Activated T-helper 1 cell treated with Interleukin-2 at 50 U/mL for 16 hours (primary cell): ENCODE data around the gene ZNF516.
"Not testable (repeated sequence)": the region's sequence is repeated elsewhere in the genome, so short reads cannot be mapped to it uniquely, and the experiment has no call there.

Experiments used
- DNase-seq: peaks from one replicate; pipeline ENCODE4 v3.0.0-alpha.2; 2020; ENCODE audit warnings: low read depth

The ZNF516 gene, protein sequence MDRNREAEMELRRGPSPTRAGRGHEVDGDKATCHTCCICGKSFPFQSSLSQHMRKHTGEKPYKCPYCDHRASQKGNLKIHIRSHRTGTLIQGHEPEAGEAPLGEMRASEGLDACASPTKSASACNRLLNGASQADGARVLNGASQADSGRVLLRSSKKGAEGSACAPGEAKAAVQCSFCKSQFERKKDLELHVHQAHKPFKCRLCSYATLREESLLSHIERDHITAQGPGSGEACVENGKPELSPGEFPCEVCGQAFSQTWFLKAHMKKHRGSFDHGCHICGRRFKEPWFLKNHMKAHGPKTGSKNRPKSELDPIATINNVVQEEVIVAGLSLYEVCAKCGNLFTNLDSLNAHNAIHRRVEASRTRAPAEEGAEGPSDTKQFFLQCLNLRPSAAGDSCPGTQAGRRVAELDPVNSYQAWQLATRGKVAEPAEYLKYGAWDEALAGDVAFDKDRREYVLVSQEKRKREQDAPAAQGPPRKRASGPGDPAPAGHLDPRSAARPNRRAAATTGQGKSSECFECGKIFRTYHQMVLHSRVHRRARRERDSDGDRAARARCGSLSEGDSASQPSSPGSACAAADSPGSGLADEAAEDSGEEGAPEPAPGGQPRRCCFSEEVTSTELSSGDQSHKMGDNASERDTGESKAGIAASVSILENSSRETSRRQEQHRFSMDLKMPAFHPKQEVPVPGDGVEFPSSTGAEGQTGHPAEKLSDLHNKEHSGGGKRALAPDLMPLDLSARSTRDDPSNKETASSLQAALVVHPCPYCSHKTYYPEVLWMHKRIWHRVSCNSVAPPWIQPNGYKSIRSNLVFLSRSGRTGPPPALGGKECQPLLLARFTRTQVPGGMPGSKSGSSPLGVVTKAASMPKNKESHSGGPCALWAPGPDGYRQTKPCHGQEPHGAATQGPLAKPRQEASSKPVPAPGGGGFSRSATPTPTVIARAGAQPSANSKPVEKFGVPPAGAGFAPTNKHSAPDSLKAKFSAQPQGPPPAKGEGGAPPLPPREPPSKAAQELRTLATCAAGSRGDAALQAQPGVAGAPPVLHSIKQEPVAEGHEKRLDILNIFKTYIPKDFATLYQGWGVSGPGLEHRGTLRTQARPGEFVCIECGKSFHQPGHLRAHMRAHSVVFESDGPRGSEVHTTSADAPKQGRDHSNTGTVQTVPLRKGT

DNA sequence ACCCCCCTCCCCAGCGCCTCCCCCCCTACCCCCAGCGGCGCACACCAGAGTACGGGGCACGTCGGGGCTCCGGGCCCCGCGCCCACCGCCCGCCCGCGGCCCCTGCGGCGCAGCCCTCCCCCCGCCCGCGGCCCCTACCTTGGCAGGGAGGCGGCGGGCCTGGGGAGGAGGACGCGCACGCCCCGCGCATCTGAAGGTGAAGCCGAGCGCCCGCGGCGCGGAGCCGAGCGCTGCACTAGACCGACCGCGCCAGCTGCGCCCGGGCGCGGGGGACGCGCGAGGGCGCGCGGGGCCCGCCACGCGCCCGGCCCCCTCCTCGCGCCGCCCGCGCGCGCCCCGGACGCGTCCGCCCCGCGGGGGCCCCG lies at the start of gene ZNF516:
Gene ZNF516, minus strand, starts transcription at position 237 of the 365 bp plus-strand sequence. CDS start 52,188 bp downstream, outside the sequence.
- no peak for DNase-seq

DNA sequence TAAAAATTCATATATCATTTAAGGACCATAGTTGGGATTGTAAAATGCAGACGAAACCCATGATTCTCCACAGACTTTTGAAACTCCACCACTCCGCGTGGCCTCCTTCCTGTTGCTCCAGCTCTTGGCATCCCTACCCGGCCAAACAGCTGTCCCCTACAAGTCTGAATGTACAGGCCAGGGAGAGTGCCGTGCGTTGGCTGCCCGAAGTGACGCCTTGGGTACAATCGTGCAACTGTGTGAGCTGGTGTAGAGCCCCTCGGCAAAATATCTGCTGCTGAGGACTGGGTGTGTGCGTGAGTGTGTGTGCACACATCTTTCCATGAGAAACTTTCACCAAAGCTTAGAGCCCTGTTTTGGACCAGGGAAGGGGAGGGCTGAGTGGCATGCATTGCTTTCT lies 43.8 kb upstream of the ZNF516 start:
- no peak for DNase-seq

DNA sequence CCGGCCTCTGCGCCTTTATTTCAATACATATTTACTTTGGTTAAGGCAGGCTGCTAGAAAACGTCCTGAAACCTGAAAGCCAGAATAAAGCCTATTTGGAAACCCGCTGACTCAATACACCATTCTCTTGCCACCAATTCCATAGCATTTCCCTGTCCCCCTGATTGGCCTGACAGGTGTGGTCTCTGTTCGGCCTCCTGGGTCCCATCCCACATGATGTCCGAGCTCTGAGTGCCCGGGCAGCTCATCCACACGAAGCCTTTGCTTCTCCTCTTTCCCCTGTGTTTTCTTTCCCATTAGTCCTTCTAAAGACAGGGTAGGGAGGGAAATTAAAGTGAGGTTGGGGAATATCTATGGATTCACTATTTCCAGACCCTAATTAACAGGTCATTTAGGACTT lies 42.6 kb upstream of the ZNF516 start:
- DNase-seq, result no peak

DNA sequence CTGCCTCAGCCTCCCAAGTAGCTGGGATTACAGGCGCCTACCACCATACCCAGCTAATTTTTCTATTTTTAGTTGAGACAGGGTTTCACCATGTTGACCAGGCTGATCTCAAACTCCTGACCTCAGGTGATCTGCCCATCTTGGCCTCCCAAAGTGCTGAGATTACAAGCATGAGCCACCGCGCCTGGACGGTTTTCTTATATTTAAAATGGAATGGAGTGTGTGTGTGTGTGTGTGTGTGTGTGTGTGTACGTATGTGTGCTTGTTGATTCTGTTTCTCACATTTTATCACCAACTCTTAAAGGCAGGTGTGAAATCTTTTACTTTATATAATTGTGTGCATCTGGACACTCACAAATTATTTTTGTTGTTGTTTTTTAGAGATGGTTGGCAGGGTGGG lies 41.6 kb upstream of the ZNF516 start:
- not testable (repeated sequence) for DNase-seq

DNA sequence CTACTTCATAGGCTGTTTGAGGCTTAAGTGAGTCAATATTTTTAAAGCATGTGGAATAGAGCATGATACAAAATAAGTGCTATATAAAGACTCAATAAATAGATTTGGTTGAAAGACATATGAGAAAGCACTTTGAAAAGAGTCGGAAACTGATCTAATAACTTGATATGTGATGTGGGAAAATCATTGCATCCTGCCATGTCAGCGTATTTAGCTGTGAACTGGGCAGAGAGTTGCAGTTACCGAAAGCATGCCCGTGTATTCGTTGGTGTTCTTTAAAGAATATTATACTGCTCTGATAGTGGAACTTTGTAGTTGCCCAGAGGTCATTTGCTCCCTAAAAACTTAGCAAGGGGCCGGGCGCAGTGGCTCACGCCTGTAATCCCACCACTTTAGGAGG lies 37.8 kb upstream of the ZNF516 start:
- DNase-seq, result no peak

DNA sequence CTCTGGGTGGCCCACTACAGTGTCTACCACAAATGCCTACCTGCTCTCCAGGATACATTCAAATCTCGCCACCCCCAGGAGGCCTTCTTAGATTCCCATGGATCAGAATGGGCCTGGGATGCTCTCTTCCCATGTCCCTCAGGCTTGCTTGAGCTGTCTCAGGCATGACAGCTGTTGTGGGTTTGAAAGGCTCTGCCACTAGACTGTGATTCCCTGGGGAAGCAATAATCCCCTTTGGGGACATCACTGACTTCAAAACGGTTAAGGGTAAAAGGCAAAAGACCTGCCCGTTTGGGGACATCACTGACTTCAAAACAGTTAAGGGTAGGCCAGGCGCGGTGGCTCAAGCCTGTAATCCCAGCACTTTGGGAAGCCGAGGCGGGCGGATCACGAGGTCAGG lies 35.8 kb upstream of the ZNF516 start:
- DNase-seq, result no peak

DNA sequence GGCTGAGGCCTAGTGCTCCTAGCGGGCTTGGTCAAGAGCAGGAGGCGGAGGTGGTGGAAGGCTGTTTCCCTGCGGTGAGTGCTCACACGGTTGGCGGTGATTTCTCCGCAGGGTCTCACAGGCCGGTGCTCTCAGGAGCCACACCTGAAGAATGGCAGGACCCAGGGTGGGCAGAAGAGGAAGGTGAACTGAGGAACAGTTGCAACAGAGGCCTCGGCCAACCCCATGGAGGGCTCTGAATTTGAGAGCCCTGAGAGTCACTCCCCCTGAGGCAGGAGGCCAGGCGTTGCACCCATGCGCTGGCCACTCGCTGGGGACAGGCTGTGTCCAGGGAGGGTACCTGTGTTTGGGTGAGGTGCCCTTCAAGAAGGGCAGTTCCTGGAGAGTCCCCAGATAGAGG lies 35.3 kb upstream of the ZNF516 start:
- DNase-seq, result no peak

DNA sequence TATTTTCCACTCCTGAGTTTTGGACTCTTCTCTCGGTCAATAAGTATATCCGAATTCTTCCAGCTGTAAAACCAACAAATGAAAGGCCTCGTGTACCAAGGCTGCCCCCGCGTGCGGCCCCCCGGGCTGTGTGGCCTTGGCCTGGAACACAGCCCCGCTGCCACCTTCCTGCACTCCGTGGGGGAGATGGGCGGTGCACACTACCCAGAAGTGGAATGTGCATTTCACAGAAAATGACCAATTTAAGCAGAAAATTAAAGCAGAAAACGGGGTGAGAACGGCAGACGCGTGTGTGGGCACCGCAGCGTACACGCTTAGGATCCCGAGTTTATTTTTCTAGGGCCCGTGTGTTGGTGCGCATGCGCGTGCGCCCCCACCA lies 34.4 kb upstream of the ZNF516 start:
- DNase-seq, result no peak

DNA sequence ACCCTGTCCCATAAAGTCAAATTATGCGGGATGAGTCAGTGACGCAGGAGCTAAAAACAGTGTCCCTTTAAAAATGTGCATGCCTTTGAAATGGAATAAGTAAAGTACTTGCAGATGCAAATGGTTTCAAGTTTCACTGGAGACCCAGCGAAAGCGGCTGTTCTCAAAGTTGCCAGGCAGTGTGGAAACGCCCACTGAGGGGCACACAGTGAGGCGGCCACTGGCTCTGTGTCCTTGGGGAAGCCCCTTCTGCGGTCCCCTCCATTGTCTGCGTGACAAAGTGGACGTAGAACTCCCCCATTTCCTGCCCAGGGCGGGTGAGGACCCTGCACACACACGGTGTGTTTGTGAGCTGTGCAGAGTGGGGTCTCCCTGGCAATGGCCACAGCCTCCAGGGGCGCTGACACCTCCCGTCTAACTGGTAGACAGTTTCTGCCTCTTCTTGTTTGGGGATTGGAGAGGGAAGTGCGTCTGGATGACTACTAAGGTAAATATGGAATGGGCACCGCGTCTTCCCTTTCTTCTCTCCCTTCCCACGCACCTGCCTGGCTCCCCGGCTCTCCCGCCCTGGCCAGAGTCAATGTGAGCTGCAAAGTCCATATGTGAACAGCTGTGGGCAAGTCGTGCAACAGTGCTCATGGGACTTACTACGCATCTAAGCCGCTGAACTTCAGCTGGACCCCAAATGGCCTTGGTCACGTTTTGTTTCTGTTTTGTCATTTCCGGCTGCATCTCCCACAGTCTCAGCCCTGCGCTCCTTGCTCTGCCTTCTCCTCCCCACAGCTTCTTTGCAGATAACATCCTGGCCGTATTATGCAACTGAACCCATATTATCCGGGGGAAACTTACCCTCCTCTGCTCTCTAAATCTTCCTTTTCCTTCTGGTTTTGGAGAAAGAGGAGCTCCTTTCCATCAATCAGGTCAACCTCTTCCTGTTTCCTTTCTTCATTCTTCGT lies 33.7 kb upstream of the ZNF516 start:
- DNase-seq, result no peak

DNA sequence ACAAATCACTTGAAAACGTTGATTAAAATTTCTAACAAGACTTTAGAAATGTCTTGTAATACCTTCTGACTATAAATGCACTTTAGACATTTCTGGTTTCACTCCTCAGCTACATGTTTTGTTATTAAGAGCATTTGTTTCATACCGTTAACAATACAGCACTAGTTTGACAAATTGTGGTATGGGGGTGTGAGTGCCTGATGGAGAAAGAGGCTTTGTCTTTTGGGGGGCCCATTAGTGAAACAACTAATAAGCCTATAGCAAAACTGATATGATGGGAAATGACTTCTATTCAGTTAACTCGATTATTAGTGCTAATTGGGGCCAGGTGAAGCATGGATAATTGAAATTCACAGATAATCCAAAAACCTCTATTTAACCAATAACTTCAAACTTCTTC lies 30.9 kb upstream of the ZNF516 start:
- no peak for DNase-seq

DNA sequence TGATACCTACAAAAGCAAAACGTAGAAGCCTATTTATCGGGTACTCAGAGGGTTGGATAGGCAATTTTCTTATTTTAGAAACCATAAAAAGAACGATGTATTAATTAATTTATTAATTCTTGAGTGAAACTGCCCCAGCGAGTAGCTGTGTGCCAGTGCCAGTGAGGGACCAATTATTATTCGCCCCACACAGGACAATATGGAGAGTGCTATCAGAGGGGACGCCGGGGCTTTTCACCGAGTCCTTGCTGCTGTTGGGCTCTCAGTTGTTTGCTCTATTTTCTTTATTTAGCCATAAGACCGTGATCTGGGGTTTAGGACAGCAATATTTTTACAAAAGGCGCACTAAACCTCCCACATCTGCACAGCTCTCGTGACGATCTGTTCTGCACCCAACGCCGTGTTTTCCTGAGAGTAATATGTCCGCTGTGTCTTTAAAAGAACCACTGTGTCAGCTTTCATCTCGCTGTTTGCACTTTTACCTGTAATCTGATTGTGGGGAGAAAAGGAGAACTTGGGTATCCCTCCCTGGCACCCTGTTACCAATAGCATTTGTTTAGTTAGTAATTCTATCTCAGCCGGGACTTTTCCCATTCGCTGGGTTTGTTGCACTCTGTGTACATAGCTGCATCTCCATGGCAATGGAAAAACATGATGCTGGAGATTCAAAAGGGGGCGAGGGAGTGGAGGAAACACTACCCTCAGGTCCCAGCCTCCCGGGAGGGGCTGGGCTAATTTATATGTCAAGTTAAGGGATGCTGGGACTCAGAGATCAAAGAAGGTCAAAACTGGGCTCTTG lies 30.1 kb upstream of the ZNF516 start:
- DNase-seq, result no peak

DNA sequence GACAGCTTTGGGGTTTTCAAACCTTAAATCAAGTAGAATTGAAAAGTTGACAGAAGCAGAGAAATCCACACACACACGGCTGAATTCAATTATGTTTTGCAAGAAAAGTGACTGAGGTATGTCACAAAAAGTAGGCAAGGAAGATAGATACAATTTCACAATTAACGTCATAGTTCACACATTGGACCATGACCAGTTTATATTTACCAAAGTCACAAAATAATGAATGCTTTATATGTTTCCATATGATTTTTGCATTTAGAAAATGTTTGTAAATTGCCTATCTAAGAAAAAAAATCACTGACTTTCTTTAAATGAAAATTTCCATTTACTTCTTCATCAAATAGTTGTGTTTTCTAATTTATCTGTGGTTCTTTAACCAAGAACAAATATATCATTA lies 29.4 kb upstream of the ZNF516 start:
- no peak for DNase-seq

DNA sequence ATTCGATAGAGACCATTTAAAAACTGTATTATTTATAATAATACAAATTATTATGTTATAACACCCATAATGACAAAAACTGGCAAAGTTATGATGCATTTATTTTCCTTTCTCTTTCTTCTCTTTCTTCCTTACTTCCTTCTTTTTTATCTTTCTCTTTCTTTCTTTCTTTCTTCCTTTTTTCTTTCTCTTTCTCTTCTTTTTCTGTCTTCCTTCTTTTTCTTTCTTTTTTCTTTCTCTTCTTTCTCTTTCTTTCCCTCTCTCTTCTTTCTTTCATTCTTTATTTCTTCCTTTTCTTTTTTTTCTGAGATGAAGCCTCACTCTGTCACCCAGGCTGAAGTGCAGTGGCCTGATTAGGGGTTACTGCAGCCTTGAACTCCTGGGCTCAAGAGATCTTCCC lies 27.5 kb upstream of the ZNF516 start:
- no peak for DNase-seq

DNA sequence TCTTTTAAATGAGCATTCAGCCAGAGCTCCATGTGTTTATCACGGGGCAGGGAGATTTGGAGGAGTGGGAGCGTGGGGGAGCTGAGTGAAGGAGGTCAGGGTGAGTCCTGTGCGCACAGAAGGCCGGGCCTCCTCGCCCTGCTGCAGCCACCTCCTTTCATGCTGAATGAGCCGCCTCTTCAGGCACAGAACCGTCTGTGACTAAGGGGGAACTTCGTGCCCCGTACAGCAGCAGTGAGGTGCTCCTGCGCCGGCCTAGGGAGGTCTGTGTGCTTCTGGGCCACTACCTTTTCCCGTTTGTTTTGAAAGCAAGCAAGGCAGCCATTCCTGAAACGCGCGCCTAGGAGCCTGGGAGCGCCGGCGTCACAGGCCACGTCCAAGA lies 27.1 kb upstream of the ZNF516 start:
- no peak for DNase-seq

DNA sequence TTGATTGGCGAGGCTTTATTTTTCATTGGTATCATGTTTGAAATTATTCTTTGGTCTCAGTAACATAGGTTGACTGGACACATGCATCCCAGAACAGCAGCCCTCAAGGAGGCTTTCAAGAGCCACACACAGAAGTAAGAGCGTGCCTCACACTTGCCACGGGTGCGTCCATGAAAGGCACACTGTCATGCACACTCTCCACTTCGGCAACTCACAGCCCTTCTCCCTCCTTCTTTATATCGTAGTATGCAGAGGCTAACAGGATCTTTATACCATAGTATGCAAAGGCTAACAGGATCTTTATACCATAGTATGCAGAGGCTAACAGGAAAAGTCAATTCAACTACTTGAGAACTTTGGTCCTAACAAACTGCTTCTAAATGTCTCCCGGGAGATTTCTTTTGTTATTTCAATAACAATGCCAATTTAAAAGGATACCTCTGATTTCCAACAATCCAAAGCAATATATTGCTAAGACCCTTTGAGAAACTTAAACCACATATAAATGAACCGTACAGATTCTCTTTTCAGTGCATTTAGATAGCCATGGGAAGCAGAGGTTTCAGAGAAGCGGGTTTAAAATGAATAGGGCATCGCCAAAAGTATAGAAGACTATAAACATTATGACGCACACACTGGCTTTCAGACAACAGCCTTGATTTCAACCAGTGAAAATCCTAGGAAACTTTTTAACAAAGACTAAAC lies 26.5 kb upstream of the ZNF516 start:
- no peak for DNase-seq

DNA sequence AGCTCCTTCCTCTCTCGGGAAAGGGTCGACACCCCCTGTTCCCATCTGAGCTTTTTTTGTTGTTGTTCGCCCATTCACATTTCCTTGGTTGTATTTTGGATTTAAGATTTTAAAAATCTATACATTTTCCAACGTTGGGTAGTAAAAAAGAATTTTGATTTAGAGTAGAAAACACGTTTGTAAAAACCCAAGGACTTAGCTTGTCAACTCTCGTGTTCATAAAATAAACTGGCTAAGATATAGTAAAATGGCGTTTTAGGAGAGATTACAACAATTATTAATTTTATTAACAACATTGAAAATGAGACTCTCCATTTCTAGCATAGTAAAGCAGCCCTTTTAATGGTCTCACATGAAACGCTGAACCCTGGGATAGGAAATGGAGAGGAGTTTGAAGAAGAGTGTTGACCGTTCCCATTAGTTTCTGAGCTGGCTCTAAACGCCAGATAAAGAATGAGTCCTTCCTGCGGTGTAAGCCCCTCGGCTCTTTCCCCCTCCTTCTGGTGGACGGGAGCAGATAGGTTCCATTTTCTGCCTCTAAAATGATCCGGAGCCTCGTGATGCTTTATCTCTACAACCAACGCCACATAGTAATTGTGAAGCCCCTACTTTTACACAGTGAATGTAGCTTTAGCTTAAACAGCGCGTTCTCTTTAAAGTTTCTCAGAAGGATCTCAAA lies 24.0 kb upstream of the ZNF516 start:
- DNase-seq, result no peak

DNA sequence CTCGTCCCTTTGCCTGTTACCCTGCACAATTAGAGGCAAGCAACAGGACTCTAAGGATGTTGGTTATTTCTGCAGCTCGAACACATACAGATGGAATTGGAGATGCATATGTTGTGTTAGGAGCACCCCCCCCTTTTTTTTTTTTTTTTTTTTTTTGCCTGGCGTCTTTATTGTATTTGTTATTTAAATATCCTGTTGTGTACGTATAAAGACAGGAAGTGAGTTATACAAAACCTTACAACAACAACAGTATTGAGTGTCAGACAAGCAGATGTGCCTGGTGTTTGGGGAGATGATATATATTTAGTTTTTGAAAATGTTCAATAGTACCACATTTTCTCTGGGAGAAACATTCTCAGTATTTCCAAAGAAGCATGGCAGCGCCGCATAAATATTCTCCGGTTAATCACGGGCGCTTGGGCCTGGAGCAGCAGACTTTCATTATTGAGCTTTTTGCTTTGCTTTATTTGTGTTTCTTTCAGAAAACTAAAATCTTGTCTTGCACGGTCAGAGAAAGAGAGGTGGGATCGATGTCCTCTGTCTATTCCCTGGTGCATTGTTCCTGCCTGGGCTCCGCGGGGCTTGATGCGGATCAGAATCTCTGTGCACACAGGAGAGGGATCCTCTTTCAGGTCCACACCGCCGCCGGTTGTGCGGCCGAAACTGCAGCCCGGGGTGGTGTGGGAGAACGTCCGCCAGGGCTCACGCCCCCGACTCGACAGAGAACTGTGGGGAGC lies 23.2 kb upstream of the ZNF516 start:
- no peak for DNase-seq

DNA sequence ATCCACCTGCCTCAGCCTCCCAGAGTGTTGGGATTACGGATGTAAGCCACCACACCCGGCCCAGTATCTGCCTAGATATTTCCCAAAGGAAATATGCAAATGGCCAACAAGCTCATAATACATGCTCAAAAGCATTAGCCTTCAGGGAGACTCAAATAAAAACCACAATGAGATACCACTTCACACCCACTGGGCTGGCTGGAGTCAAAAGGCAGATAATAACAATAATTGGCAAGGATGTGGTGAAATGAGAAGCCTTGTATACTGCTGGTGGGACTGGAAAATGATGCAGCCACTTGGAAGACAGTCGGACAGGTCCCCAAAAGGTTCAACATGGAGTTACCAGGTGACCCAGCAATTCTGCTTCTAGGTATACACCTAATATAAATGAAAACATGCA lies 20.5 kb upstream of the ZNF516 start:
- DNase-seq, result no peak

DNA sequence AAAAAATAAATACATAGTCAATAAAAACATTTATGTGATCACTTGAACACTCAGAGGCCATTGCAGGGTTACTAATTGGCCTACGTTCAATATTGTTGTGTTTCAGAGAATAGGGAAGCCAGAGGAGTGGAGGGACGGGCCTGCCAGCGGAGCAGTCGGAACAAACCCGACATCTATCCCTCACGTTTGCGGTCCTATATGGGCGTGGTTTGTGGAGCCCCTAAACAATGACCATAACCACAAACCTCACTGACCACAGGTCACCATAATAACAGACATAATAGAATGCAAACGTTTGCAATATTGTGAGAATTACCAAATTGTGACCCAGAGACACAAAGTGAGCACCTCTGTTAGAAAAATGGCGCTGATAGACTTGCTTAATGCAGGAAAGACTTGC lies 19.5 kb upstream of the ZNF516 start:
- DNase-seq, result no peak
